ENCODE data around the gene STX8. TPM values are rescaled to one million over a fixed set of nuclear protein-coding genes. Genes with fewer than 3 reads are reported as not detected.
A peak's percentile ranks its signal among the peaks of the same experiment; 100 is the strongest.

The STX8 gene
- total and polyA plus RNA-seq, 7 donors: 40.4 to 104 (median 72.6) TPM

- WGBS, 2 donors: 74 to 78% methylated on average over 2 of the region's 2 CpGs
- Histone ChIP-seq H3K4me3 (no peak overlapping the region), H3K4me1 (peaks cover 0 to 30% (median 21%) of the 10 kb centered on the region in 4 donors), H3K36me3 (no peaks in the 10 kb centered on the region), H3K27ac (no peak overlapping the region), H3K27me3 (no peaks in the 10 kb centered on the region), H3K9me3 (no peaks in the 10 kb centered on the region)
- TF ChIP-seq CTCF (IDR thresholded peaks at IDR 0.05): no peak
- no peak for TF ChIP-seq POLR2A (IDR thresholded peaks at IDR 0.05)
- TF ChIP-seq EP300 (IDR thresholded peaks at IDR 0.05): no peak
- no peak for TF ChIP-seq POLR2AphosphoS5 (IDR thresholded peaks at IDR 0.05)
- DNase-seq: no peak
- intact Hi-C loops (cut with DNase I): no loop called here
These were observed 169.5 kb downstream of the STX8 start for GRCh38 chr17:9406046-9406606.

GRCh38 chr17:9403257-9403656 lies 172.4 kb downstream of the STX8 start:
- no peak for DNase-seq
- Histone ChIP-seq H3K27ac (no peak overlapping the region), H3K27me3 (no peaks in the 10 kb centered on the region), H3K36me3 (no peaks in the 10 kb centered on the region), H3K9me3 (no peaks in the 10 kb centered on the region), H3K4me1 (peaks cover 0 to 9% (median 2%) of the 10 kb centered on the region in 4 donors), H3K4me3 (no peak overlapping the region)
- WGBS, 2 donors: 64 to 76% methylated on average over 4 of the region's 4 CpGs
- intact Hi-C loops (cut with DNase I): no loop called here
- TF ChIP-seq POLR2A (IDR thresholded peaks at IDR 0.05): no peak
- TF ChIP-seq CTCF (IDR thresholded peaks at IDR 0.05): no peak
- no peak for TF ChIP-seq EP300 (IDR thresholded peaks at IDR 0.05)
- TF ChIP-seq POLR2AphosphoS5 (IDR thresholded peaks at IDR 0.05): no peak

GRCh38 chr17:9402590-9403199 lies 172.9 kb downstream of the STX8 start:
- intact Hi-C loops (cut with DNase I): no loop called here

GRCh38 chr17:9401434-9401833 lies 174.2 kb downstream of the STX8 start:
- DNase-seq: no peak
- intact Hi-C loops (cut with DNase I): no loop called here
- no peak for TF ChIP-seq POLR2A (IDR thresholded peaks at IDR 0.05)
- no peak for TF ChIP-seq POLR2AphosphoS5 (IDR thresholded peaks at IDR 0.05)
- TF ChIP-seq CTCF (IDR thresholded peaks at IDR 0.05): no peak
- TF ChIP-seq EP300 (IDR thresholded peaks at IDR 0.05): no peak
- H3K27ac ChIP-seq: no peak overlapping the region
- H3K27me3 ChIP-seq: no peaks in the 10 kb centered on the region
- H3K9me3 ChIP-seq: no peaks in the 10 kb centered on the region
- no peak overlapping the region for H3K4me3 ChIP-seq
- WGBS, 2 donors: 87 to 91% methylated on average over 4 of the region's 4 CpGs
- no peaks in the 10 kb centered on the region for H3K36me3 ChIP-seq
- peaks cover 0 to 7% (median 2%) of the 10 kb centered on the region in 4 donors for H3K4me1 ChIP-seq

More at GRCh38 chr17:9402590-9403199, 172.9 kb downstream of the STX8 start:
- TF ChIP-seq POLR2A (IDR thresholded peaks at IDR 0.05): no peak
- TF ChIP-seq CTCF (IDR thresholded peaks at IDR 0.05): peak in 3 of 4 experiments; percentile 7 to 22 (median 8)
- no peaks in the 10 kb centered on the region for H3K36me3 ChIP-seq
- no peak overlapping the region for H3K27ac ChIP-seq
- no peak for DNase-seq
- peaks cover 0 to 9% (median 2%) of the 10 kb centered on the region in 4 donors for H3K4me1 ChIP-seq
- no peaks in the 10 kb centered on the region for H3K9me3 ChIP-seq
- 95 to 96% methylated on average over 9 of the region's 9 CpGs for WGBS, 2 donors
- H3K4me3 ChIP-seq: no peak overlapping the region
- no peaks in the 10 kb centered on the region for H3K27me3 ChIP-seq
